Activated naive CD8-positive, alpha-beta T cell treated with anti-CD3 and anti-CD28 coated beads for 36 hours (primary cell): Measurements from ENCODE around the gene NCOA6. TPM values are rescaled to one million over a fixed set of nuclear protein-coding genes. Genes with fewer than 3 reads are reported as not detected.

Source experiments
- DNase-seq: peaks from one replicate; pipeline ENCODE4 v3.0.0; 2021
- H3K27ac Mint-ChIP-seq: one replicate; pipeline ENCODE4 v1.8.0; 2022; ENCODE audit warnings: mild to moderate bottlenecking, moderate library complexity, mixed read lengths
- H3K27me3 Mint-ChIP-seq: one replicate; pipeline ENCODE4 v1.8.0; 2022; ENCODE audit warnings: mild to moderate bottlenecking, mixed read lengths
- H3K36me3 Mint-ChIP-seq: one replicate; pipeline ENCODE4 v1.8.0; 2021; ENCODE audit warnings: mild to moderate bottlenecking, mixed read lengths
- H3K4me1 Mint-ChIP-seq: one replicate; pipeline ENCODE4 v1.8.0; 2021; ENCODE audit warnings: mixed read lengths
- H3K4me3 Mint-ChIP-seq: one replicate; pipeline ENCODE4 v1.8.0; 2022; ENCODE audit warnings: mild to moderate bottlenecking, moderate library complexity, mixed read lengths
- H3K9me3 Mint-ChIP-seq: one replicate; pipeline ENCODE4 v1.8.0; 2022; ENCODE audit warnings: mixed read lengths
- total RNA-seq, 2 experiments: library from RNA; stranded (reverse); gene quantifications; one replicate each; pipeline ENCODE4 v1.2.3, GENCODE V29; 2021

The NCOA6 gene
- total RNA-seq, 2 experiments from 2014 or later: 17.3 to 19.5 TPM

DNA sequence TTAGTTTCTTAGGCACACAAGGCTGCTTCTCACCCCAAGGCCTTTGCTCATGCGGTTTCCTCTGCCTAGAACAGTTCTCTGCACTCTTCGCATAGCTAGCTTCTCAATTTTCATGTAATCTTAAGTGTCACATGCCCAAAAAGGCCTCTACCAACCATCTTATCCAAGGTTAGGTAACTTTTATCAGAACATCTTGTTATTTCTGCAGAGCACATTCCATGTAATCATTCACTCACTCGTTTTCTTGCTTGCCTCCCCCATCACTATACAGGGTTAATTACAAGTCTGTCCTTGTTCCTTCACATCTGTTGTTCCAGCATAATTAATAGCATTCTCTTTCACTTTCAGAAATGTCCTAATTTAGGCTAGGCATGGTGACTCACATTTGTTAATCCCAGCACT lies 53.8 kb downstream of the NCOA6 start:
- peaks cover 4% of the 10 kb centered on the region for H3K36me3 Mint-ChIP-seq
- DNase-seq: no peak
- H3K9me3 Mint-ChIP-seq: no peaks in the 10 kb centered on the region
- no peaks in the 10 kb centered on the region for H3K27me3 Mint-ChIP-seq
- H3K27ac Mint-ChIP-seq: no peak overlapping the region
- H3K4me1 Mint-ChIP-seq: no peaks in the 10 kb centered on the region
- H3K4me3 Mint-ChIP-seq: no peak overlapping the region

GRCh38 chr20:34768096-34768495 lies 57.4 kb downstream of the NCOA6 start:
- Mint-ChIP-seq H3K27me3 (no peaks in the 10 kb centered on the region), H3K4me3 (no peak overlapping the region), H3K36me3 (peaks cover 8% of the 10 kb centered on the region), H3K4me1 (no peaks in the 10 kb centered on the region), H3K9me3 (no peaks in the 10 kb centered on the region), H3K27ac (no peak overlapping the region)
- no peak for DNase-seq

GRCh38 chr20:34762031-34762555 lies 63.4 kb downstream of the NCOA6 start:
- Mint-ChIP-seq H3K27ac (no peak overlapping the region), H3K36me3 (peaks cover 22% of the 10 kb centered on the region), H3K27me3 (no peaks in the 10 kb centered on the region), H3K4me3 (no peak overlapping the region), H3K4me1 (no peaks in the 10 kb centered on the region), H3K9me3 (no peaks in the 10 kb centered on the region)
- no peak for DNase-seq

DNA sequence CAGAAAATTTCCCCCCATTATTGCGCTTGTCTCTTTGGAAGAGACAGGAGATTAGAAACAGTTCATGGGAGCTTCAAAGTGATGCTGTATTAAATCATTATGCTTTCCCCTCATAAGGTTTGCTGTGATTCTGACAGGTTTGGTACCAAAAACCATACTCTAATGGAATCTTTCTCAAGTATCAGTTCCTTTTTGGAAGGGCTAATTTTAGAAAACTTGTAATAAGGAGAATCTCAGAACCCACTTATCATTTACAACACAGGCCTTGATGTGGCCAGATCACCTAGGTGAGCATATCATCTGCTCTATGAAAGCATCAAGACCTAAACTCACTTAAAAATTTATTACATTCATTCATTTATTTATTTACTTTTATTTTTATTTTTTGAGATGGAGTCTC lies 70.1 kb downstream of the NCOA6 start:
- Mint-ChIP-seq H3K27me3 (no peaks in the 10 kb centered on the region), H3K4me3 (no peak overlapping the region), H3K9me3 (no peaks in the 10 kb centered on the region), H3K27ac (no peak overlapping the region), H3K36me3 (peaks cover 15% of the 10 kb centered on the region), H3K4me1 (no peaks in the 10 kb centered on the region)
- no peak for DNase-seq

DNA sequence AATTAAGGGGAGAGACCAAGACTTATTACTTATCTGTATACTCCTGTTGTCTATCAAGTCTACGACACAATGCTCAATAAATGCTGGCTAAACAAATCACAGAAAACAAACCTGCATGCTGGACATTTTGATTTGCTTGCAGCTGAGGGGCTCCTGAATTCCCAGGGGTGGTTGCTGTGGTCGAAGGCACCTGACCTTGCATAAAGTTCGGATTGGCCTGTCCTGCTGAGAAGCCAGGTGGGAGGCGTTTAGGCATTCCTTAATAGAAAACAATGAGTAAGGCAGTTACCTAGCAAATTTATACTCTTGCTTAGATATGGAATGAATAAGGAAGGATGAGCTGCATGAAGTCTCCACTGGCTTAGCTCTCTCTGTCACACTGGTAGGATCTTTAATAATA lies 70.8 kb downstream of the NCOA6 start:
- no peak for DNase-seq
- H3K4me1 Mint-ChIP-seq: no peaks in the 10 kb centered on the region
- H3K27me3 Mint-ChIP-seq: no peaks in the 10 kb centered on the region
- H3K36me3 Mint-ChIP-seq: peaks cover 15% of the 10 kb centered on the region
- H3K9me3 Mint-ChIP-seq: no peaks in the 10 kb centered on the region
- no peak overlapping the region for H3K27ac Mint-ChIP-seq
- no peak overlapping the region for H3K4me3 Mint-ChIP-seq

- Mint-ChIP-seq H3K9me3 (no peaks in the 10 kb centered on the region), H3K4me1 (no peaks in the 10 kb centered on the region), H3K27ac (no peak overlapping the region), H3K4me3 (no peak overlapping the region), H3K36me3 (peaks cover 17% of the 10 kb centered on the region), H3K27me3 (no peaks in the 10 kb centered on the region)
- no peak for DNase-seq
These were observed 71.6 kb downstream of the NCOA6 start for GRCh38 chr20:34753706-34754461.

GRCh38 chr20:34751453-34751852 lies 74.0 kb downstream of the NCOA6 start:
- DNase-seq: no peak
- H3K9me3 Mint-ChIP-seq: no peaks in the 10 kb centered on the region

GRCh38 chr20:34750484-34750883 lies 75.0 kb downstream of the NCOA6 start:
- Mint-ChIP-seq H3K27me3 (no peaks in the 10 kb centered on the region), H3K4me1 (peaks cover 5% of the 10 kb centered on the region), H3K27ac (no peak overlapping the region), H3K4me3 (no peak overlapping the region), H3K9me3 (no peaks in the 10 kb centered on the region), H3K36me3 (peaks cover 8% of the 10 kb centered on the region)
- DNase-seq: no peak

More at GRCh38 chr20:34751453-34751852, 74.0 kb downstream of the NCOA6 start:
- Mint-ChIP-seq H3K27ac (no peak overlapping the region), H3K4me3 (no peak overlapping the region), H3K27me3 (no peaks in the 10 kb centered on the region), H3K36me3 (peaks cover 8% of the 10 kb centered on the region), H3K4me1 (peaks cover 5% of the 10 kb centered on the region)

GRCh38 chr20:34748709-34749108 lies 76.7 kb downstream of the NCOA6 start:
- peaks cover 8% of the 10 kb centered on the region for H3K36me3 Mint-ChIP-seq

DNA sequence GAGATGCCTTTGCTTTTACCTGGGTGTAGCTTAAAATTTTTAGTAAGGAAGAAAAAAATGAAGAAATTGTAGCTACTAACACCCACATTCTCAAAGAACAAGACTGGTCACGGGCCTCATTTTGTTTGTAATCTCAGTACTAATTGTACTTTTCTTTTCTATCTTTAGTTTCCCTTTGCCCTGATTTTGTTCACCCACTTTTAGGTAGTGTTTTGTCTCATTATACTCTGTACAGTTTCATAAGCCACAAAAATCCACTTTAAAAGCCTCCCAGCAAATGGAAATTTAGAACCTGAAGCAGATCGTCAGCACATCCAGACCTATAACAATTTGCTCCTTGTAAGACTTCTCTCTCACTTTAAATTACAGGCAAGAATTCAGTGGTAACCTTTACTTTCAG lies 78.0 kb downstream of the NCOA6 start:
- no peak overlapping the region for H3K27ac Mint-ChIP-seq
- H3K27me3 Mint-ChIP-seq: no peaks in the 10 kb centered on the region
- H3K9me3 Mint-ChIP-seq: no peaks in the 10 kb centered on the region
- peaks cover 5% of the 10 kb centered on the region for H3K4me1 Mint-ChIP-seq
- H3K4me3 Mint-ChIP-seq: no peak overlapping the region
- H3K36me3 Mint-ChIP-seq: peaks cover 9% of the 10 kb centered on the region
- no peak for DNase-seq

More at GRCh38 chr20:34748709-34749108, 76.7 kb downstream of the NCOA6 start:
- no peak for DNase-seq
- H3K27me3 Mint-ChIP-seq: no peaks in the 10 kb centered on the region
- H3K4me1 Mint-ChIP-seq: peaks cover 5% of the 10 kb centered on the region
- no peaks in the 10 kb centered on the region for H3K9me3 Mint-ChIP-seq
- no peak overlapping the region for H3K4me3 Mint-ChIP-seq
- no peak overlapping the region for H3K27ac Mint-ChIP-seq

DNA sequence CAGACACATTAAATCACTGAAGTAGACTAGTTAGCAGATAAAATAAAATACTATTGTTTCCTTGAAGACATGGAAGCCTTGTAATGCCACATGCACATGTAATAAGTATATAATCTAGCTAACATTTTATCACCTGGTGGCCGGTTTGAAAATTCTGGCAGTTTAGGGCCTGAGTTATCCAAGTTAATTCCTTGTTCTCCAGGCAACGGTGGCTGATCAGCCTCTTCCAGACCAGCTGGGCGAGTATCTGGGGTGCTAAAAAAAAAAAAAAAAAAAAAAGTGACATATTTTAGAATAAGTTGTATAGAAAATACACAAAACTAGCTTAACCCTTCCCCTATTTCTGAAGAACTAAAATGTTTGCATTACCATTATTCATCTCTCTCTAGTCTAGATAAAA lies 78.8 kb downstream of the NCOA6 start:
- H3K9me3 Mint-ChIP-seq: no peaks in the 10 kb centered on the region
- H3K4me3 Mint-ChIP-seq: no peak overlapping the region
- H3K4me1 Mint-ChIP-seq: peaks cover 5% of the 10 kb centered on the region
- peaks cover 10% of the 10 kb centered on the region for H3K36me3 Mint-ChIP-seq
- no peaks in the 10 kb centered on the region for H3K27me3 Mint-ChIP-seq
- H3K27ac Mint-ChIP-seq: no peak overlapping the region
- DNase-seq: no peak

- peaks cover 15% of the 10 kb centered on the region for H3K36me3 Mint-ChIP-seq
- no peaks in the 10 kb centered on the region for H3K9me3 Mint-ChIP-seq
- peaks cover 5% of the 10 kb centered on the region for H3K4me1 Mint-ChIP-seq
- no peak overlapping the region for H3K4me3 Mint-ChIP-seq
- no peak for DNase-seq
- no peaks in the 10 kb centered on the region for H3K27me3 Mint-ChIP-seq
- no peak overlapping the region for H3K27ac Mint-ChIP-seq
These were observed 80.6 kb downstream of the NCOA6 start for GRCh38 chr20:34744847-34745246.

DNA sequence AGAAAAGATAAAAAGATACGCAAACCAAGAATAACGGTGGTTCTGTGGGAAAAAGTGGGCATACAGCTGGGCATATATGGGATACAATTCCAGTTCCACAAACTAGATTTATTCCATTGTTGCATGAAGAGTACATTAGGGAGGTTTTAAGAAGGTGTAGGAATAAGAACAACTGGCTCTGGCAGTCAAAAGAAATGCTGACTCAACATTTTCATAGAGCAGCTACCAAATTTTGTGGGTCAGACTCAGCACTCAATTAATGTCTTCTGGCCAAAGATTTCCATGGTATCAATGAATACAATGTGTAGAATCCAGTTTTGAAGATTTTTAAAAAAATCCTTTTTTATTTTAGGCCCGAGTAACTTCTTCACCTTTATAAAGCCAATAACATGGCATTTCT lies 81.1 kb downstream of the NCOA6 start:
- H3K4me3 Mint-ChIP-seq: no peak overlapping the region
- H3K9me3 Mint-ChIP-seq: no peaks in the 10 kb centered on the region
- H3K27ac Mint-ChIP-seq: no peak overlapping the region
- no peak for DNase-seq
- H3K36me3 Mint-ChIP-seq: peaks cover 14% of the 10 kb centered on the region
- H3K4me1 Mint-ChIP-seq: peaks cover 5% of the 10 kb centered on the region
- H3K27me3 Mint-ChIP-seq: no peaks in the 10 kb centered on the region

GRCh38 chr20:34743039-34743438 lies 82.4 kb downstream of the NCOA6 start:
- Mint-ChIP-seq H3K4me1 (peaks cover 5% of the 10 kb centered on the region), H3K4me3 (no peak overlapping the region), H3K27me3 (no peaks in the 10 kb centered on the region), H3K9me3 (no peaks in the 10 kb centered on the region), H3K36me3 (peaks cover 10% of the 10 kb centered on the region), H3K27ac (no peak overlapping the region)
- DNase-seq: no peak

DNA sequence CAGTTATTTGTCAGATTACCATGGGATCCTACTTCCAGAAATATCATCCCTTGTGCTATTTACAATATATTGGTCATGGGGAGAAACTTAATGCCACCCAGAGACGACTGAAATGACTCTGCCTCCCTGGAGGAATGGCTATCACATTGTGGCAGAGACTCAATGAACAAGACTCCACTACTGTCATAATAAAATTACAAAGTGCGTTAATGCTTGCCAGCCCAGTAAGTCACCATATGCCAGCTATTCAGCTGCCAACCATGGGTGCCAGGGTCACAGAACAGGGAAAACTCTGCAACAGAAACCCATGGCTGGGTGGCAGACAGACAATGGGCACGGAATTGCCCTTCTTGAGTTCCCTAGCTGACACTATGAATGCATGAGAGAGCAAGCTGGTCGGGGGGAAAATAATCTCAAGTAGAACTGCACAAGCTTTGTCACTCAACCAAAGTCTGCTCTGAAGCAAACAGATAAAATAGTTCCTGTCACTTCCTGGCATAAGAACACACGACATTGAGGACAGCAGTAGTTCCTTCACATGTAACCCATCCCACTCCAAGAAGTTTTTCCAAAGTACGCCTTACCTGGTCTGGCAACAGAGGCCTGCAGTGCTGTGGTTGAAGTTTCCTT lies 89.2 kb downstream of the NCOA6 start:
- DNase-seq: no peak
- Mint-ChIP-seq H3K27me3 (no peaks in the 10 kb centered on the region), H3K27ac (no peak overlapping the region), H3K36me3 (peaks cover 7% of the 10 kb centered on the region), H3K4me3 (no peak overlapping the region), H3K4me1 (no peaks in the 10 kb centered on the region), H3K9me3 (no peaks in the 10 kb centered on the region)

GRCh38 chr20:34732523-34732922 lies 92.9 kb downstream of the NCOA6 start:
- H3K4me3 Mint-ChIP-seq: no peak overlapping the region
- H3K4me1 Mint-ChIP-seq: no peaks in the 10 kb centered on the region
- H3K27me3 Mint-ChIP-seq: no peaks in the 10 kb centered on the region
- peaks cover 2% of the 10 kb centered on the region for H3K36me3 Mint-ChIP-seq
- no peaks in the 10 kb centered on the region for H3K9me3 Mint-ChIP-seq
- DNase-seq: no peak
- no peak overlapping the region for H3K27ac Mint-ChIP-seq
